ENCODE data around the gene PAK3. TPM values are rescaled to one million over a fixed set of nuclear protein-coding genes. Genes with fewer than 3 reads are reported as not detected.

The PAK3 gene
- total RNA-seq, 1 experiment from 2014 or later, result 7.5 TPM

- no peak overlapping the region for H3K4ac ChIP-seq (ENCODE audit: low read depth, low read length)
- no peak overlapping the region for H3K23ac ChIP-seq (ENCODE audit: insufficient read length, low read depth, low read length)
- Mint-ChIP-seq H3K4me3 (no peak overlapping the region), H3K27me3 (ENCODE audit: low read depth) (no peaks in the 10 kb centered on the region), H3K9me3 (no peaks in the 10 kb centered on the region), H3K36me3 (ENCODE audit: insufficient read depth in 1 of 3, low read depth in 3 of 3) (peaks cover 0 to 18% (median 4%) of the 10 kb centered on the region in 3 experiments; a peak in 3 of 7 replicates), H3K27ac (no peak overlapping the region), H3K4me1 (no peaks in the 10 kb centered on the region)
- H3K9me3 ChIP-seq (ENCODE audit: control insufficient read depth, low read depth, low read length), result no peaks in the 10 kb centered on the region
- no peak overlapping the region for H3K27ac ChIP-seq (ENCODE audit: insufficient read length, low read depth, low read length)
- H2BK15ac ChIP-seq (ENCODE audit: low read depth, low read length), result no peak overlapping the region
- H4K5ac ChIP-seq (ENCODE audit: insufficient read length, low read depth, low read length), result no peak overlapping the region
- H4K20me1 ChIP-seq (ENCODE audit: control insufficient read depth, insufficient read depth, insufficient read length), result no peaks in the 10 kb centered on the region
- no peak for DNase-seq
- no peak overlapping the region for H2BK12ac ChIP-seq (ENCODE audit: insufficient read length, low read depth, low read length)
- no peaks in the 10 kb centered on the region for H3K79me2 ChIP-seq (ENCODE audit: insufficient read depth, low read length)
- H3K4me1 ChIP-seq (ENCODE audit: insufficient read depth, low read length), result no peaks in the 10 kb centered on the region
- no peak overlapping the region for H3T11ph ChIP-seq (ENCODE audit: low read length)
- H3K18ac ChIP-seq (ENCODE audit: insufficient read length, low read depth, low read length), result no peak overlapping the region
- H4K8ac ChIP-seq (replicated peaks; ENCODE audit: insufficient read length, low read depth, low read length), result no peak overlapping the region
- H2BK20ac ChIP-seq (ENCODE audit: low read depth, low read length, poor library complexity, severe bottlenecking), result no peak overlapping the region
- H3K4me2 ChIP-seq (ENCODE audit: insufficient read depth, insufficient read length, low read length), result no peak overlapping the region
- no peak overlapping the region for H2BK5ac ChIP-seq (ENCODE audit: insufficient read length, low read length)
- H3K14ac ChIP-seq (ENCODE audit: insufficient read depth, low read length), result no peak overlapping the region
- no CpG with 5 or more reads among the region's 6 CpGs for WGBS (ENCODE audit: extremely low coverage, insufficient read length, low lambda C conversion rate)
- no peak overlapping the region for H2AK5ac ChIP-seq (ENCODE audit: insufficient read length, low read length)
- no peaks in the 10 kb centered on the region for H3K79me1 ChIP-seq (ENCODE audit: insufficient read depth, low read depth, low read length, poor library complexity, severe bottlenecking)
- H4K91ac ChIP-seq (ENCODE audit: insufficient read length, low read depth, low read length), result no peak overlapping the region
- no peak overlapping the region for H3K9ac ChIP-seq (ENCODE audit: extremely low read depth, insufficient read length, low read length)
- TF ChIP-seq CTCF (conservative IDR thresholded peaks at IDR 0.05), result no peak
- H3K56ac ChIP-seq (ENCODE audit: insufficient read length, low read depth, low read length), result no peak overlapping the region
- H3K23me2 ChIP-seq (ENCODE audit: insufficient read length, low read depth, low read length, poor library complexity, severe bottlenecking), result no peaks in the 10 kb centered on the region
- H3K27me3 ChIP-seq (ENCODE audit: insufficient read depth, low read length), result no peaks in the 10 kb centered on the region
- H2BK120ac ChIP-seq (ENCODE audit: low read depth, low read length, poor library complexity, severe bottlenecking), result no peak overlapping the region
- H2AFZ ChIP-seq (ENCODE audit: low read length), result no peak overlapping the region
Observed at GRCh38 chrX:111110098-111110775, 14.2 kb downstream of the PAK3 start.
